Measurements from ENCODE around the gene NVL.

NVL gene

DNA sequence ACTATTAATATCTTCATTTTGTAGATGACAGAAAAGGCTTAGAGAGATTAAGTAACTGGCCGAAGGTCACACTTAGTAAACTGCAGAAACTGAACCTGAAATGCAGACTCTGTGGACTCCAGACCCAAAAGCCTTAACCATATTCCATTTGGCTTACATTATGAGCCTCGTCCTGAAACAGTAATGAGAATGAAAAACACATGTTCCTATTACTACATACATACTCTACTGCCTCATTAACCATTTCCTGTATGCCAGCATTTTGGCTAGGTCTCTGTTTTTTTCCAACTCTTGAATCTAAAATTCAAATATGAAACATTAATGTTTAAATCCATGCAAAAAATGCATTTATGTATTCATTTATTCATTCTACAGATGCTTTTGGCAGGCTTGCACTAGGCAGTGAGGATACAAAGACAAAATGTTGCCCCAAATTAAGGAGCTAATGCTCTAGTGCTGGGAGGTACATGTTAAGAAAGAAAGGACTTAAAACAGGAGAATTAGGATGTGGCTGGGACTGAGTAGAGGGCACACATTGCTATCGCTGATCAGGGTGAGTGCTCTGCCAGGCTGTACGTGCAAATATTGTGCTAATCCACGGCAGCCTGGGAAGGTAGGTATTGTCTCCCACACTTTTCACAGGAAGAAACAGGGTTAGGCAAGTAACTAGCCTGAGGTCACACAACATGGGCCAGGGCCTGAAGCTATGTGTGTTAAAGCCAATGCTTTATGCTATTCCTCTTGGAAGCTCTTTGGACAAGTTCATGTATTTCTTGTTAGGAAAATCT is 133.0 kb downstream of the NVL start:
- no peak for DNase-seq (ENCODE audit: low read depth)

DNA sequence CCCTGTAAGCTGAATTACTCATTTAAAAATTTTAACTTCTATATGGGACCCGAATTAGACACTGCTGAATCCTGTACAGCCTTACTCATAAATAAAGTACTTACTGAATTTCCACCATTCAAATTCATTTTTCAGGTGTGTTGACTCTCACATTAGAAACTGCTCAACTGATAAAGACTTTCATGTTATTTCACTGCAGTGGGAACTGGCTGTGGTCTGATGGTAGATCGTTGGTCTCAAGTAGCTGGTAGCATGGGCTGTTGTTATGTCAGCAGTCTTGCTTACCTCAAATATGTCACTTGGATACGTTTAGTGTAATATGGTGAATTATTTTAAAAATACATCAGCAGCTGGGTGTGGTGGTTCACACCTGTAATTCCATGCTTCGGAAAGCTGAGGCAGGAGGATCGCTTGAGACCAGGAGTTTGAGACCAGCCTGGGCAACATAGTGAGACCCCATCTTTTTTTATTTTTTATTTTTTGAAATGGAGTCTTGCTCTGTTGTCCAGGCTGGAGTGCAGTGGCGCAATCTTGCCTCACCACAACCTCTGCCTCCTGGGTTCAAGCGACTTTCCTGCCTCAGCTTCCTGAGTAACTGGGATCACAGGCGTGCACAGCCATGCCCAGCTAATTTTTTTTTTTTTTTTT is 136.5 kb downstream of the NVL start:
- no peak for DNase-seq (ENCODE audit: low read depth)

DNA sequence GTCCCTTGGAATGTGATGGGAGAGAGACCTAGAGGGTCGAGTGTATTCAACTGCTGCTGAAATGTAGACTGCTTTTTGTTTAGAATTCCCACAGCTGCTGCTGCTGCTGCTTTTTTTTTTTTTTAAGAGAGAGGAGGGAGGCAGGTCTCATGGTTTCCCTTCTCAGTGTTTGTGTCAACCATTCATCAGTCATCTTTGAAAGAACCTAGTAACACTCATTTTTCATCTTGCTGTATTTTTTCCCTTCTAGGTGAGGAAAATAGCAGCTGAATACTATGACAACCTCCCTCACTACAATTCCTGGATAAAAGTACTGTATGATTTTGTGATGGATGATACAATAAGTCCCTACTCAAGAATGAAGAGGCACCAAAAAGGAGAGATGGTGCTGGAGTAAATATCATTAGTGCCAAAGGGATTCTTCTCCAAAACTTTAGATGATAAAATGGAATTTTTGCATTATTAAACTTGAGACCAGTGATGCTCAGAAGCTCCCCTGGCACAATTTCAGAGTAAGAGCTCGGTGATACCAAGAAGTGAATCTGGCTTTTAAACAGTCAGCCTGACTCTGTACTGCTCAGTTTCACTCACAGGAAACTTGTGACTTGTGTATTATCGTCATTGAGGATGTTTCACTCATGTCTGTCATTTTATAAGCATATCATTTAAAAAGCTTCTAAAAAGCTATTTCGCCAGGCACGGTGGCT is 137.7 kb downstream of the NVL start:
- no peak for DNase-seq (ENCODE audit: low read depth)

DNA sequence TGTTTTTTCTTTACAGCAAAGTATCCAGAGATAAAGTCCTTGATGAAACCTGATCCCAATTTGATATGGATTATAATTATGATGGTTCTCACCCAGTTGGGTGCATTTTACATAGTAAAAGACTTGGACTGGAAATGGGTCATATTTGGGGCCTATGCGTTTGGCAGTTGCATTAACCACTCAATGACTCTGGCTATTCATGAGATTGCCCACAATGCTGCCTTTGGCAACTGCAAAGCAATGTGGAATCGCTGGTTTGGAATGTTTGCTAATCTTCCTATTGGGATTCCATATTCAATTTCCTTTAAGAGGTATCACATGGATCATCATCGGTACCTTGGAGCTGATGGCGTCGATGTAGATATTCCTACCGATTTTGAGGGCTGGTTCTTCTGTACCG is 140.4 kb downstream of the NVL start:
- no peak for DNase-seq (ENCODE audit: low read depth)

DNA sequence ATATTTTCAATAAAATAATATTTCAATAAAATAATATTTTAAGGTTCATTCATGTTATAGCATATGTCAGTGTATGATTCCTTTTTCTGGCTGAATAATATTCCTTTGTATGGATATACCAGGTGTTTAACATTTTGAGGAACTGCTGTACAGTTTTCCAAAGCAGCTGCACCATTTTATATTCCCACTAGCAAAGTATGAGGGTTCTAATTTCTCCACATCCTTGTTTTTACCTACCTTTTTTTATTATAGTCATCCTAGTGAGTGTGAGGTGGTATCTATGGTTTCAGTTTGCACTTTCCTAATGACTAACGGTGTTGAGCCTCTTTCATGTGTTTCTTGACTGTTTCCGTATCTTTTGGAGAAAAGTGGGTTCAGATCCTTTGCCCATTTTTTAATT is 141.7 kb downstream of the NVL start:
- no peak for DNase-seq (ENCODE audit: low read depth)

DNA sequence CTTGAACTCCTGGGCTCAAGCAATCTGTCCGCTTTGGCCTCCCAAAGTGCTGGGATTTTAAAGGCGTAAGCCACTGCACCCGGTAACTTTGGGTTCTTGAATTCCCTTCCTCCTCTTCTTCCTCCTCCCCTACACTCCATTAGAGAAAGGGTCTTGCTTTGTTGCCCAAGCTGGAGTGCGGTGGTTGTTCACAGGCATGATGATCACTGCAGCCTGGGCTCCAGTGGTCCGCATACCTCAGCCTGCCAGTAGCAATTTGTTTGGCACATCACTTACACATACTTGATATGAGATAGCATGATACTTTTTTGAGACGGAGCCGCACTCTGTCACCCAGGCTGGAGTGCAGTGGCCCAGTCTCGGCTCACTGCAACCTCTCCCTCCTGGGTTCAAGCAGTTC is 144.8 kb downstream of the NVL start:
- DNase-seq (ENCODE audit: low read depth): no peak

DNA sequence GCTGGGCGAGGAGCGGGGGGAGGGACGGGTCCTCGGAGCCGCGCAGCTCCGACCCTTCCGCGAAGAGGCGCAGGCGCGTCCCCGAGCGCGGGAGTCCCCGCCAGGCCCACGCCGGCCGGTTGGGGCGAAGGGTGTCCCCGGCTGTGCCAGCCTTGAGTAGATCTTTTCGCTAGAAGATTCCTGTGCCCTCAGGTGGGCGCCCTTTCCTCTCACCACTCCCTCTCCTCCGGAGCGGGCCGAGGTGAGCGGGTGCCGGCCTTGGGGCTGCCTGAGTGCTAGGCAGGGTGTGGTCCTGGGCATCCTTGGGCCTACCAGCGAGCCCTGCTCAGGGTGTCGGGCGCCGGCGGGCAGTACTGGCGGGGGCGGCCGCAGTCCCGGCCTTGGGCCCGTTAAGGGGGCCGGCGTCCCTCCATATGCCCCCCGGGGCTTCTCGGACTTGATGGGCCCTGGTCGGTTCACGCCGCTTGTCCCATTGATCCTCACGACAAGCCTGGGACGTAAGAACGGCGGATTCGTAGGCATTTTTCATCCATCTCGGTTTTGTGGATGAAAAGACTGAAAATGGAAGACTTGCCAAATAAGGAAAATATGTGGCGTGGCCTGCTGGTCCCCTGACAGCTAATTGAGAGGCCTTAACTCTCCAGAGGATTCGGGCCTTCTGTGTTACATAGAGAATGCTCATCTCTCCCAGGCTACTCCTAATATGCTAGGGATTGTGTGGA is 146.2 kb downstream of the NVL start:
- peak; percentile 34 for DNase-seq (ENCODE audit: low read depth)

DNA sequence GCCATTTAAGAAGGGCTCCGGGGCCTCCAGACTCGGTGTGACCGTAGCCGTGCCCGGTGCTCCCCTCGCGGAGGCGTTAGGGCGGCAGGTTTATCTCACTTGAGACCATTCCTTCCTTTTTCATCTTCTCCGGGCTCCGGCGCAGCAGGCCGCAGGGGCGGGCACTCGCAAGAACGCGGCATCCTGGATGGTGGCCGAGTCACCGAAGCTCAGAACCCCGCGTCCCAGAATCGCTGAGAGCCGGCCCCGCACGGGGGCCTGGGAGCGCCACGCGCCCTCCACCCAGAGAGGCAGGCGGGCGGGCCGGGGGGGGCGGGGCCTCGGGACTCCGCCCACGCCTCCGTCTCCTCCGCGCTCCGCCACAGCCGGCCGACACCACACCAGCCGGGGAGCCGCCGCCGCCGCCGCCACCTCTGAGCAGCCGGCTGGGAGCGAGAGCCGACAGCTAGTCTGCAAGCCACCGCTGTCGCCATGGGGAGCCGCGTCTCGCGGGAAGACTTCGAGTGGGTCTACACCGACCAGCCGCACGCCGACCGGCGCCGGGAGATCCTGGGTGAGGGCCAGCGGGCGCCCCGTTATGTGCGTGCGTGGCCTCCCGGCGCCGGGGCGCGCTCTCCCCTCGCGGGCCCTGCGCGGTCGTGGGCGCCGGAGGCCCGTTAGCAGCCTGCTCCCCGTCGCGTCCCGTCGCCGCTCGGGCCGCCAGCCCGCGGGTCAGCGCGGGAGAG is 146.9 kb downstream of the NVL start, which contains the start of gene DEGS1:
DEGS1 (plus strand) TSS at position 375 of the 725 bp plus-strand sequence; CDS start at position 472, 97 bp downstream.
- peak; percentile 75 for DNase-seq (ENCODE audit: low read depth)

DNA sequence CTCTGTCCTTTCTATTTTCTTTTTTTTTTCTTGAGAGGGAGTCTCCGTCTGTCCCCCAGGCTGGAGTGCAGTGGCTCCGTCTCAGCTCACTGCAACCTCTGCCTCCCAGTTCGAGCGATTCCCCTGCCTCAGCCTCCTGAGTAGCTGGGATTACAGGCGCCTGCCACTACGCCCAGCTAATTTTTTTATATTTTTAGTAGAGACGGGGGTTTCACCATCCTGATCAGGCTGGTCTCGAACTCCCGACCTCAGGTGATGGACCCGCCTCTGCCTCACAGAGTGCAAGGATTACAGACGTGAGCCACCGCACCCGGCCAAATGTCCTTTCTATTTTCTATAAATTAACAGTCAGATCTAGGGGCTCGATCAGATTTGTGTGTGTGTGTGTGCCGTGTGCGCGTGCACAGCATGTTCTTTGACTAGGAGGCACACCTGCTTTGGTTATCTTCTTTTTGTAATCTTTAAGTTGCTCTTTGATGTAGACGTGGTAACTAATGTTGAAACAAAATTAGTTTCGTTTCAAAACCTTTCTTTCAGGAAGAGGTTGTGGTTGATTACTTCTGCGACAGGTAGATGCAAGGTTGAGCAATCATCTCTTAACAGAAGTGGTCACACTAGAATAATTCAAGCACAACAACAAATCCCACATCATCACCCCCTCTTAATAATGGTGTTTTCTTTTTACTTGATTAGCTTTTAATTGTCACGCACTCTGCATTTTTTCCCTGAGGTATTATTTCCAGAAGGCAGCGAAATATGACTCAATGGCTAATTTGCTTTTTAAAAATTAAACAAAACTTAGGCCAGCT is 147.7 kb downstream of the NVL start:
- no peak for DNase-seq (ENCODE audit: low read depth)

DNA sequence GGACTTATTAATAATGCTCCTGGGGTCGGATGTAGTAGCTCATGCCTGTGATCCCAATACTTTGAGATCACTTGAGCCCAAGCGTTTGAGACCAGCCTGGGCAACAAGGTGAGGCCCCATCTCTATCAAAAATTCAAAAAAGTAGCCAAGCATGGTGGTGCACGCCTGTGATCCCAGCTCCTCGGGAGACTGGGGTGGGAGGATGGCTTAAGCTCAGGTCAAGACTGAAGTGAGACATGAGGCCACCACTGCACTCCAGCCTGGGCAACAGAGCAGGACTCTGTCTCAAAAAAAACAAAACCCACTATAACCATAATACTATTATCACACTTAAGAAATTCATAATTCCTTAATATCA is 148.5 kb downstream of the NVL start:
- DNase-seq (ENCODE audit: low read depth): no peak

DNA sequence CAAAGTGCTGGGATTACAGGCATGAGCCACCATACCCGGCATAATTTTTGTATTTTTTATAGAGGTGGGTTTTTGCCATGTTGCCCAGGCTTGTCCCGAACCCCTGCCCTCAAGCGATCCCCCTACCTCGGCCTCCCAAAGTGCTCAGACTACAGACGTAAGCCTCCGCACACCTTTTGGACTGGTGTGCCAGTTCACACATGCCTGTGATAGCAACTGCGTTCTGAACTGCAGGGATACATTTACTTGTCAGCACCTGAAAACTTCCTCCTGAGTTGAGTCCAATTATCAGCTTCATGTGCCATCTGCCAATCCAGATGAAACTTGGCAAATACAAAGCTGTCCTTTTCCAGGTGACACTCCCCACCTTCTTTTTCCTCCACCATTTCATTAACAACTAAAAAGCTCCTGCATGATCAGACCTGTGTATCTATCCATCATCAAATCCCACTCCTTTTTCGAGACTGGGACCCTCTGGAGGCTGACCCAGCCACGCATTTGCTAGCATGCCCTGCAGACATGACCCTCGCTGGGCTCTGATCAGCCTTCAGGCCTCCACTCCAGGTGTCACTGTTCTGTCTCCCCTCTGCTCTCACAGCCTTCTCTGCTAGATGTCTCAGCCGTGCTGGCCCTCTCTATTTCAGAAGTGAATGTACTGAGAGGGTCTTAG is 149.1 kb downstream of the NVL start:
- no peak for DNase-seq (ENCODE audit: low read depth)

DNA sequence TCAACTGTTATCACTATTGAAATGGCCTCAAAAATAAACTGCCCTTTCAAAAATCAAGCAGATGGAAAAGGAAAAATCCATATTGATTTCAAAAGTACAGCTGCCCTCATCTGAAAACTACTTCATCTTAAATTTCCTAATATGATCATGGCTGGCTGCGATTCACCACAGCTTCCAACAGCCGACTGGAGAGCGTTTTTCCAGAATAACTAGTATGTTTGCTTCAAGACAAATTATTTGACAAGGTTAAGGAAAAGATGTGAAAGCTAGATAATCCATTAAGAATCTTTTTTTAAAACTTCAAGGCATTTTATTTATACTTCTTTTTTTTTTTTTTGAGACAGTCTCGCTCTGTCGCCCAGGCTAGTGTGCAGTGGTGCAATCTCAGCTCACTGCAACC is 151.1 kb downstream of the NVL start:
- DNase-seq (ENCODE audit: low read depth): no peak

DNA sequence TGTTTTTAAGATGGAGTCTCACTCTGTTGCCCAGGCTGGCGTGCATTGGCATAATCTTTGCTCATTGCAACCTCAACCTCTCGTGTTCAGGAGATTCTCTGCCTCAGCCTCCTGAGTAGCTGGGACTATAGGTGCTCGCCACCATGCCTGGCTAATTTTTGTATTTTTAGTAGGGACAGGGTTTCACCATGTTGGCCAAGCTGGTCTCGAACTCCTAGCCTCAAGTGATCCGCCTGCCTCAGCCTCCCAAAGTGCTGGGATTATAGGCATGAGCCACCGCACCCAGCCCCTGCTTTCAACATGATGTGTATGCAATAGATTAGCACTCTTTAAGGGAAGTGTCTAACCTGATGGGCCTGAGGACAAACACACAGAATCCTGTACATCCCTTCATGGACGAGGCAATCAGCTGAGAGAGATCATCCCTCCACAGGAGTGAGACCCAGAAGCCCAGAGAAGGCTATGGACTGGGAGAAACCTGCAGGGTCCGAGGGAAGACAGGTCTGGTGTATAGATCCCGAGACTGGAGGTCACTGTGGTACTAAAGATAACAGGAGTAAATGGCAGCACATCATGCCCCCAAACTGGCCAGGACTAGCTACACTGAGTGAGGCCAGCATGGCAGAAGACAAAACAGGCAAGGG is 152.5 kb downstream of the NVL start:
- no peak for DNase-seq (ENCODE audit: low read depth)
